Measurements from ENCODE around the gene HIVEP3. TPM values are rescaled to one million over a fixed set of nuclear protein-coding genes. Genes with fewer than 3 reads are reported as not detected.

Gene HIVEP3
- total RNA-seq, 1 experiment from 2014 or later: 1.4 TPM

- peak overlapping the region in 1 of 3 experiments; percentile 27; a peak in 1 of 7 replicates for H3K27ac Mint-ChIP-seq
- peaks cover 23 to 32% of the 10 kb centered on the region in 2 experiments for H3K4me1 Mint-ChIP-seq
- no peak overlapping the region for H3K9ac ChIP-seq (ENCODE audit: extremely low read depth, insufficient read length, low read length)
- no peaks in the 10 kb centered on the region for H4K20me1 ChIP-seq (ENCODE audit: control insufficient read depth, insufficient read depth, insufficient read length)
- no peak overlapping the region for H4K5ac ChIP-seq (ENCODE audit: insufficient read length, low read depth, low read length)
- no peak overlapping the region for H2BK120ac ChIP-seq (ENCODE audit: low read depth, low read length, poor library complexity, severe bottlenecking)
- no peaks in the 10 kb centered on the region for H3K9me3 ChIP-seq (ENCODE audit: control insufficient read depth, low read depth, low read length)
- H3K4ac ChIP-seq (ENCODE audit: low read depth, low read length): no peak overlapping the region
- H2BK12ac ChIP-seq (ENCODE audit: insufficient read length, low read depth, low read length): no peak overlapping the region
- peaks cover 1% of the 10 kb centered on the region; the same call in 1 of the 2 replicates for H3K27me3 Mint-ChIP-seq (ENCODE audit: low read depth)
- no peaks in the 10 kb centered on the region for H3K9me3 Mint-ChIP-seq
- H4K8ac ChIP-seq (replicated peaks; ENCODE audit: insufficient read length, low read depth, low read length): no peak overlapping the region
- TF ChIP-seq CTCF (conservative IDR thresholded peaks at IDR 0.05): no peak
- no peak overlapping the region for H3T11ph ChIP-seq (ENCODE audit: low read length)
- no peaks in the 10 kb centered on the region for H3K79me1 ChIP-seq (ENCODE audit: insufficient read depth, low read depth, low read length, poor library complexity, severe bottlenecking)
- H4K91ac ChIP-seq (ENCODE audit: insufficient read length, low read depth, low read length): no peak overlapping the region
- no peak overlapping the region for H3K27ac ChIP-seq (ENCODE audit: insufficient read length, low read depth, low read length)
- H3K27me3 ChIP-seq (ENCODE audit: insufficient read depth, low read length): no peaks in the 10 kb centered on the region
- no peaks in the 10 kb centered on the region for H3K36me3 Mint-ChIP-seq (ENCODE audit: insufficient read depth in 1 of 3, low read depth in 3 of 3)
- H3K56ac ChIP-seq (ENCODE audit: insufficient read length, low read depth, low read length): no peak overlapping the region
- no peak overlapping the region for H3K4me2 ChIP-seq (ENCODE audit: insufficient read depth, insufficient read length, low read length)
- no peak overlapping the region for H2AFZ ChIP-seq (ENCODE audit: low read length)
- H3K23me2 ChIP-seq (ENCODE audit: insufficient read length, low read depth, low read length, poor library complexity, severe bottlenecking): no peaks in the 10 kb centered on the region
- peaks cover 5% of the 10 kb centered on the region; the same call in 1 of the 2 replicates for H3K4me1 ChIP-seq (ENCODE audit: insufficient read depth, low read length)
- no peak for DNase-seq
- no peak overlapping the region for H2BK15ac ChIP-seq (ENCODE audit: low read depth, low read length)
- no peak overlapping the region for H2BK20ac ChIP-seq (ENCODE audit: low read depth, low read length, poor library complexity, severe bottlenecking)
- no peak overlapping the region for H3K4me3 Mint-ChIP-seq
- H2AK5ac ChIP-seq (ENCODE audit: insufficient read length, low read length): no peak overlapping the region
- H2BK5ac ChIP-seq (ENCODE audit: insufficient read length, low read length): no peak overlapping the region
- no peaks in the 10 kb centered on the region for H3K79me2 ChIP-seq (ENCODE audit: insufficient read depth, low read length)
- H3K18ac ChIP-seq (ENCODE audit: insufficient read length, low read depth, low read length): no peak overlapping the region
- H3K14ac ChIP-seq (ENCODE audit: insufficient read depth, low read length): no peak overlapping the region
- no peak overlapping the region for H3K23ac ChIP-seq (ENCODE audit: insufficient read length, low read depth, low read length)
- WGBS (ENCODE audit: extremely low coverage, insufficient read length, low lambda C conversion rate): no CpG with 5 or more reads among the region's 8 CpGs
Measured at GRCh38 chr1:41840592-41841246, 78.0 kb downstream of the HIVEP3 start.

Data from H9 (cell line).